Measurements from ENCODE around the gene DCP1B.

DNA sequence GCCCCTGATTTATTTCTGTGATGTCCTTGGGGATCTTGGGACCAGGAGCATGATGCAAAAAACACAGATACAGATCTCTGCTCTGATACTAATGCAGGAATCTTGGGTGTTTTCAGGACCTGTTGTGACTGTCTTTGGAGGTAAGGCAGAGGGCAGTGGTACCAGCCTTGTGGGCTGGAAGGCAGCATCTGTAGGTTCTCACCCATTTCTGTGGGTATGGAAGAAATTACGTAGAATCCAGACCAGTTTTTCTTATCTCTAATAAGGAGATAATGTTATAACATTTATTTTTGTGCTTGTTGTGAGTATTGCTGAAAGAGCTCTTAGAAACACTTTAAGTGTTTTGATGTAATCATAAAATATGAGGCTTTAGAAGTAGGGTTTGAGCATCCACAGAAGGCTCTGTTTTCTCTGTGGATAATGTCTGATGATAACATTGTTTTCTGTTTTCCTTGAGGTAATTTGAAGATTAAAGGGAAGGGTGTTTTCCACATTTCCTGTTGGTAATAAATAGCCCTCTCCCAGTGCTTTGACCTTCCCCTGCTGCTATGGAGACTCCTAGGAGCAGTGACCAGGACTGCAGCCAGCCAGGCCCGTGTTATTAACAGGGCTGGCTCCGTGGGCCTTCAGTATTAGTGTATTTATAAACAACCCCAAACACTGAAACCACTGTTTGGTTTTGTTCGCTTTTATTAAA, 9.4 kb upstream of the DCP1B start:
- TF ChIP-seq CTCF (IDR thresholded peaks at IDR 0.05; ENCODE audit: low read depth, low read length) (no peak), EZH2phosphoT487 (IDR thresholded peaks at IDR 0.05; ENCODE audit: low read depth) (no peak)
